ENCODE measurements around the gene BRI3BP. TPM values are rescaled to one million over a fixed set of nuclear protein-coding genes. Genes with fewer than 3 reads are reported as not detected.
"Not testable (repeated sequence)": the region's sequence is repeated elsewhere in the genome, so short reads cannot be mapped to it uniquely, and the experiment has no call there.

The BRI3BP gene
- total RNA-seq, 1 donor from 2014 or later: 6.8 TPM

GRCh38 chr12:125056306-125056705, 62.9 kb downstream of the BRI3BP start:
- no peak overlapping the region for H3K27ac Mint-ChIP-seq (ENCODE audit: unreplicated experiment)
- no peak for TF ChIP-seq CTCF (IDR thresholded peaks at IDR 0.05)
- peaks cover 2% of the 10 kb centered on the region for H3K27me3 Mint-ChIP-seq (ENCODE audit: low read depth)
- no peak overlapping the region for H3K4me3 Mint-ChIP-seq (ENCODE audit: unreplicated experiment)
- H3K9me3 Mint-ChIP-seq (ENCODE audit: low read depth): no peaks in the 10 kb centered on the region
- peaks cover 6% of the 10 kb centered on the region for H3K4me1 Mint-ChIP-seq (ENCODE audit: low read depth)
- no peak for DNase-seq (ENCODE audit: low spot score)
- H3K36me3 Mint-ChIP-seq (ENCODE audit: low read depth): no peaks in the 10 kb centered on the region

GRCh38 chr12:125057708-125058107, 64.3 kb downstream of the BRI3BP start:
- Mint-ChIP-seq H3K27me3 (ENCODE audit: low read depth) (peaks cover 2% of the 10 kb centered on the region), H3K36me3 (ENCODE audit: low read depth) (no peaks in the 10 kb centered on the region), H3K9me3 (ENCODE audit: low read depth) (no peaks in the 10 kb centered on the region), H3K27ac (ENCODE audit: unreplicated experiment) (no peak overlapping the region), H3K4me1 (ENCODE audit: low read depth) (peaks cover 6% of the 10 kb centered on the region), H3K4me3 (ENCODE audit: unreplicated experiment) (no peak overlapping the region)
- DNase-seq (ENCODE audit: low spot score): no peak
- TF ChIP-seq CTCF (IDR thresholded peaks at IDR 0.05): no peak

GRCh38 chr12:125061229-125061628, 67.8 kb downstream of the BRI3BP start:
- peaks cover 2% of the 10 kb centered on the region for H3K27me3 Mint-ChIP-seq (ENCODE audit: low read depth)
- no peaks in the 10 kb centered on the region for H3K9me3 Mint-ChIP-seq (ENCODE audit: low read depth)
- H3K4me3 Mint-ChIP-seq (ENCODE audit: unreplicated experiment): no peak overlapping the region
- TF ChIP-seq CTCF (IDR thresholded peaks at IDR 0.05): no peak
- peaks cover 10% of the 10 kb centered on the region for H3K4me1 Mint-ChIP-seq (ENCODE audit: low read depth)
- no peak for DNase-seq (ENCODE audit: low spot score)
- no peak overlapping the region for H3K27ac Mint-ChIP-seq (ENCODE audit: unreplicated experiment)
- no peaks in the 10 kb centered on the region for H3K36me3 Mint-ChIP-seq (ENCODE audit: low read depth)

- not testable (repeated sequence) for H3K9me3 Mint-ChIP-seq (ENCODE audit: low read depth); H3K27ac Mint-ChIP-seq (ENCODE audit: unreplicated experiment); H3K36me3 Mint-ChIP-seq (ENCODE audit: low read depth); H3K27me3 Mint-ChIP-seq (ENCODE audit: low read depth); DNase-seq (ENCODE audit: low spot score); H3K4me3 Mint-ChIP-seq (ENCODE audit: unreplicated experiment)
- H3K4me1 Mint-ChIP-seq (ENCODE audit: low read depth): peaks cover 25% of the 10 kb centered on the region
Observed at GRCh38 chr12:125063522-125063921, 70.1 kb downstream of the BRI3BP start.

GRCh38 chr12:125064492-125064891, 71.0 kb downstream of the BRI3BP start:
- DNase-seq (ENCODE audit: low spot score): no peak
- H3K36me3 Mint-ChIP-seq (ENCODE audit: low read depth): no peaks in the 10 kb centered on the region
- TF ChIP-seq CTCF (IDR thresholded peaks at IDR 0.05): no peak
- peaks cover 30% of the 10 kb centered on the region for H3K4me1 Mint-ChIP-seq (ENCODE audit: low read depth)
- no peaks in the 10 kb centered on the region for H3K9me3 Mint-ChIP-seq (ENCODE audit: low read depth)
- H3K27me3 Mint-ChIP-seq (ENCODE audit: low read depth): no peaks in the 10 kb centered on the region
- no peak overlapping the region for H3K27ac Mint-ChIP-seq (ENCODE audit: unreplicated experiment)
- peak overlapping the region; percentile 73 for H3K4me3 Mint-ChIP-seq (ENCODE audit: unreplicated experiment)

All from chondrocyte (in vitro differentiated cells).